HG03280 (cell line): ENCODE measurements around the gene PGLYRP4.

ENCODE experiments used
- ATAC-seq: cut with Tn5 transposase; IDR thresholded peaks from one replicate; pipeline ENCODE4 v1.9.1; 2021; ENCODE audit warnings: mild to moderate bottlenecking, moderate library complexity; ENCODE audit not compliant: unreplicated experiment

PGLYRP4 gene

DNA sequence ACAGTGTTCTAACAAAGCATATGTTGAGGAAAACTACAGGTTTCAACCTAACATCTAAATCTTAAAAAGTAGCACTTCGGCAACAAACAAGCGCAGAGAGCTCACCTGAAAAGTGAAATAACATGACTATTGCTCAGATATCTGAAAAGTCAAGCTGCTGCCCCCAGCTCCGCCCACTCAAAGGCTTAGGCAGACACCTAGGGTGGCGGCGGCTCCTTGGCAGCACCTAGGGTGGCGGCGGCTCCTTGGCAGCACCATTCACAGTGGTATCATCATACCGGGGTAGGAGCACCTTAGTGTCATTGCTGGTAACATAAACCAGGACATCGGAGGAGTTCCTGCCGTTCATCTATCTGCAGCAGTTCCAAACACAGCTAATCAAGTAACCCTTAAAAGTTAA is 30.9 kb upstream of the PGLYRP4 start:
- no peak for ATAC-seq

DNA sequence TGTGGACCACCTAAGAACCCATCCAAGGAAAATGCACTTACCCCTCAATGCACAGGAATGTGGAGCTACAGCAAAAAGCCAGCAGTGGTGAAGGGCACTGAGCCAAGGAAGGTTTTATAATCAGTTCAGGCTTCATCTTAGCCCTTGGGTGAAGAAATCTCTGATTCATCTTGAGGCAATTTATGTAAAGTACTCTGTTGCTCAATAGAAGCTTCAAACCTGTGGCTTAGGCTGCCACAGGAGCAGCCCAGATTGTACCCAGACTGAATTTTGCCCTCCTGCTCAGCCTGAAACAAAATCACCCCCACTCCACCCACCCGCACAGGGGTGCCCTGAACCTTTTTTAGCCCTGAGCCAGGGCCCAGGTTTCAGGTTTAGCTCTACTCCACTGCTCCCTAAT is 26.9 kb upstream of the PGLYRP4 start, which contains the start of gene S100A12:
S100A12 (minus strand) TSS at position 111 of the 400 bp plus-strand sequence. CDS start 1,029 bp downstream, outside the sequence.
- ATAC-seq = no peak

DNA sequence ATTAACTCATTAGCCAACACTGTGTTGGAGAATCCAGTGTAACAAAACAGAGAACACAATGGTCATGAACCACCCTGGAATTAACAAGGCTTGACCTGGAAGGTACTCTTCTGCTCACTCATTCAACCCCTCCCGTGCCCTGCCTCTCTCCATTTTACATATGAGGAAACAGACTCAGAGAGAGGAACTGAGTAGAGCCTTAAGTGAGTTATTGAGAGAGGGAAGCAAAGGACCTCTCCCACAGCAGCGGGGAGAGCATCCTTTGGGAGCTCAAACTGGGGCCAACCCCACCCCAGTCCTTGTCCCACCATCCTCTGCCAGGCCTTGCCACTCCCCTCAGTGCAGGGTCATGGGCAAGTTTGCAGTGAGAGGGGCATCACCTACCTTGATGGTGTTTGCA is 25.4 kb upstream of the PGLYRP4 start:
- ATAC-seq = no peak

DNA sequence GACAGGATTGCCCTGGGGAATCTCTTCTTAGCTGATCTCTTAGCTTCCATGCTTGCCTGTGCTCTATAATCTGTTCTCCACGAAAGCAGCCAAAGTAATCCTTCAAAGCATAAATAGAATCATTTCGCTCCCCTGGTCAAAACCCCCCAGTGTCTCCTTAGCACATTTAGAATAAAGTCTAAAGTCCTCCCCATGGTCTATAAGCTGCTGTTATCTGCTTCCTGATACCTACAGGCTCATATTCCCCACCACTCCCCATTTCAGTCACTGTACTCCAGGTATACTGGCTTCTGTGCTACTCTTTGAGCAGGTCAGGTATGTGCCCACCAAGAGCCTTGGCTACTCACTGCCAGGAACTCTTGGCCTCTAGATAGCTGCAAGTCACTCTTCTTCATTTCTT is 23.9 kb upstream of the PGLYRP4 start:
- ATAC-seq = no peak

DNA sequence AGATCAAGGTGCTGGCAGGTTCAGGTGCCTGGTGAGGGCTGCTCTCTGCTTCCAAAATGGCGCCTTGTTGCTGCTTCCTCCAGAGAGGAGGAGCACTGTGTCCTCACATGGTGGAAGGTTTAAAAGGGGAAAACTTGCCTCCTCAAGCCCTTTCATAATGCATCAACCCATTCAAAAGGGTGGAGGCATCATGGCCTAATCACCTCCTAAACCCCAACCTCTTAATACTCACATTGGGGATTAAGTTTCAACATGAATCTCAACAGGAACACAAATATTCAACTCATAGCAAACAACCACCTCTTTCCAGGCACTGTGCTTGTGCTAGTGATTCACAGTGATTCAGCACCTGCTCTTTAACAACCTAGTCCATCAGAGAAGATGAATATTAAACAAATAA is 22.6 kb upstream of the PGLYRP4 start:
- ATAC-seq = no peak

DNA sequence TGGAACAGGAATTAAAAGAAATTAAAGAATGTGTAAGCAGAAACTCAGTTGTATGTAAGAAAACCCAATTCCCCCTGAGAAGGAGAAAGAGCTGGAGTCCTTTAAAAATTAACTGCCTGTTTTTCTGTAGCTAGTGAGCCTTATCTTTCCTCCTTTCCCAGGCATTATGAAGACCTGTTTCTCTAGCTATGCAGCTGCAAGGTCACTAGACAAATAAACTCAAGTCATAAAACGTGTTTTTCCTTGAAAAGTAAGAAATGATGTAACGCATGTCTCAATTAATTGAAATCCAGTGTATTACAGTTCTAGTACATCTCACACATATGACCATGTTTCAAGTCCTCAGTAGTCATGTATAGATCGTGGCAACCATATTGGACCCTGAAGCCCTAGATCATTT is 21.5 kb upstream of the PGLYRP4 start:
- no peak for ATAC-seq

DNA sequence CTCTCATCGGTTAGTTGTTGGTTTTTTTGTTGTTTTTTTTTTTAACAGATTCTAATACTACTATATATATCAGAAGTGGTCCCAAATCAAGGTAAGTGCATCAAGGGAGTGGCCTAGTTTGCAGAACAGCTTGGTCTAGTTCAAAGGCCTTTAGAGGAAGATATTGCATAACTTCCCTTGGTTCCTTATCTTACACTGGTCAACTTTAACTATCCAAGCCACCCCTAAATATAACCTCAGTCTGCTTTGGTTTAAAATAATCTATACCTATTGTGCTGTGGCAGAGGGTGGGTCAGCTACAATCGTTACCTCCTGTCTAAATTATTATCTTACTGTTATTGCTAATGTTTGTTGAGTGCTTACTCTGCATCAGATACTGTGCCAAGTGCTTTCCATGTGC is 19.9 kb upstream of the PGLYRP4 start:
- ATAC-seq = no peak

DNA sequence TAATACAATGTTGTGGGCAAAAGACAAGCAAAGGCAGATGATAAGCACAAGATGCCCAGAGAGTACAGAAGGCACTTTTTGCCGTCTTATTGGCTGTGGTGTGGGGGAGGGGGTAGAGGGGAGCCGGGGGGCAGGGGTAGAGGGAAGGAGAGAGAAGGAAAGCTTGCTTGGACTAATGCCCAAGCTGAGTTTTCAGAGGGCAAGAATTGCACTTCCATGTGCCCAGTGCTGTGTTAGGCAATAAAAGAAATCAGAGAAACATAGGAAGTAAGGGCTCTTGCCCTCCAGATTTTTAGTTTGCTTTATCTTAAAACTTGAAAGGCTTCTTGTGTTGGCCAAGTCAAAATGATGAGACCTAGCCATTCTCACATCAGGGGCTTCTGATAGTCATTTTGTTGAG is 18.4 kb upstream of the PGLYRP4 start:
- ATAC-seq = no peak

DNA sequence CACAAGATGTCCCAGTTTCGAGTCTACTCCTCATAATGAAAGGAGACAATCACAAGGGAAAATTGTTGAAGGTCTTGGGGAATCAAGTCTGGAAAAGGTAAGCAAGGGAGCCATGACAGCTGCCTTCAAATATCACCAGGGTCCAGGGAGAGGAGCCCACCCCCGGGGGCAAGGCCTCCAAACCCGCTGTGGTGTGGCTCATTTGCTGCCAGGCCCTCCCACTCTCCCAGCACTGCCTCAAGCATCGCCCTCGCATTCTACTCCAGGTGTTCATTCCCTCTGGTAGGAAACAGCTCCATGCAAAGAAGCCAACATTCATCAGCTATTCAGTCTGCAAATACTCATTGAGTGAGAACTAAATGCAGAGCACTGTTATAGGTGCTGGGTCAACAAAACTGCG is 17.6 kb upstream of the PGLYRP4 start:
- ATAC-seq = no peak

DNA sequence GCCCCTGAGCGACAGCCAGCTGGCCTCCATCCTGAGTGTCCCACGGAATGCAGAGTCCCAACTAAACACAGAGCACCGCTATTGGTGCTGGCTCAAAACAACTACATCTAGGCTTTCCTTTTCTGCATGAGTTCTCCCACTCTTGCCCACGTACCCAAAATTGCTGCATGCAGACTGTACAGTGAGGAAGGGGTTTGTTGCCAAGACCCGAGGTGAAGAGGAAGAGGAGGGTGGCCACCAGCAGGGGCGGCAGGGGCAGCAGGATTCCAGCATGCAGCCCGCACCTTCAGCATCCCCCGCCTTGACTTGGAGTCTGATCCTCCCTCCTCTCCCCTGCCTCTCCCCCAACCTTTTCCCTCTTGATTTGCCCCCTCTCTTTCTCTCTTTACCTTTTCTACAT is 17.1 kb upstream of the PGLYRP4 start:
- no peak for ATAC-seq

DNA sequence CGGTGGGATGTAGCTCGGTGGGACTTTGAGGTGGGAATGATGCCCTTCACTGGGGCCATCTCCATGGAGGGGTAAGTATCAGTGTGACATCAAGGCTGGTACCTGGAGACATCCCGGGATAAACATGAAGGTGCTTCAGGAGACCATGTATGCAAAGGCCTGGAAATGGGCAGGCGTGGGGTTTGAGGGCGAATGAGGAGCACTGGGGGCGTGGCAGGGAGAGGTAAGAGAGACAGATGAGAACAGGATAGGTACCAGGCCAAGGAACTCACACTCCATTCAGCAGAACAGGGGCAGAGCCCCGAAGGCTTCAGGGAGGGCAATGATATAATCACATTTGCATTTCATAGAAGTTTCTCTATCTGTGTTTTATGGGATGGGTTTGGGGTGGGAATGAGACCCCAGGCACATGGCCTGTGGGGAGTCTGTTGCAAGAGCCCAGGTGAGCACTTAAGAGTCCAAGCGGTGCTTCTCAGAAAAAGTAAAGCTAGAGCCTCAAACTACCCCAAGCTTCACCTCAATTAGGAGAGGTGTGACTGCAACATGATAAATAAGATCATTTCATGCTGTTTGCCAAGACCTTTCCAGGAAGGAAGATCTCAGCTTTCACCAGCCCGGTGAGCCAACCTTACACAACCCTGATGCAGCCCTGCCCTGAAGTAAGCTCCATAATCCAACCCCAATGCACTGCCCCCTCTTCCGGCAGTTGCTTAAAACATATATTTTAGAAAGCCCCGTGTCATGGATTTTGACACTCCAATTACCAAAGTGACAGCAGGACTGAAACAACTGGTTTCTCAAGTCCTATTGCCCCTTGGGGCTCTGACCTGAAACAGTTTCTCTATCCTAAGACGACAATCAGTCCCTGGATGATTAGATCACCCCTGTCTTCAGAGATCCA is 16.4 kb upstream of the PGLYRP4 start:
- no peak for ATAC-seq

DNA sequence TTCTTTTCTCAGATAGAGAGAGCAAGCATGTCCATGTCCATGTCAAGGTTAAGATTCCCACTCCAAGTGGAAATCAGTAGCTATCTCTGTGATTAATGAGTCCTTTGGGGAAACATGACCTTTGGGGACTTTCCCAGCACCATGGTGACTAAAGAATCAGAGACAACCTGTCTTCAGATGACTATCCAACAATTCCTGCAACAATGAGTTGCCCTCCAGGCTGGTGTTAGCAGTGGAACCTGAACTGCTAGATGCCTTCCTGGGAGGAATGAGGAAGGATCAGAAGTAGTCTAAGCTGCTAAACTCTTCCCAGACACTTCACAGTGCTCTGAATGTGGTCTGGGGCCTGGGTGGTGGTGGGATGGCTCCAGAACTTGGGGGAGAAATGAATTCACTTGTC is 15.5 kb upstream of the PGLYRP4 start:
- ATAC-seq = no peak

DNA sequence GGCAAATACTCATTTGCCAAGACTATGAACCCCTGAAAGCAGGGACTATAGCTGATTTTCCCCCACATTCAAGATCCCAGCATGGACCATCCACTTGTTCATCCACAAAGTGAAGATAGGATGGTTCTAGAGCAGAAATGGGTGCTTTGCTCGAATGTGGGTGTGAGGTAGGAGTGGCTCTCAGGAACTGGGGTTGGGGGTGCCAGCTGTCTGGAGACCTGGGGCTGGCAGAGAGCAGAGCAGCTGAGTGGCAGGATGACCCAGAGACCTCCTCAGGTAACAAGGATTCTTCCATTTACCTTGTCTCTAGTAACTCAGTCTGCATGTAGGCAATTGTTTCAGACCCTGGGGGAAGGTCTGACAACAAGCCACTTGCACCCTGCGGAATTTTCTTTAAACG is 15.0 kb upstream of the PGLYRP4 start:
- no peak for ATAC-seq

DNA sequence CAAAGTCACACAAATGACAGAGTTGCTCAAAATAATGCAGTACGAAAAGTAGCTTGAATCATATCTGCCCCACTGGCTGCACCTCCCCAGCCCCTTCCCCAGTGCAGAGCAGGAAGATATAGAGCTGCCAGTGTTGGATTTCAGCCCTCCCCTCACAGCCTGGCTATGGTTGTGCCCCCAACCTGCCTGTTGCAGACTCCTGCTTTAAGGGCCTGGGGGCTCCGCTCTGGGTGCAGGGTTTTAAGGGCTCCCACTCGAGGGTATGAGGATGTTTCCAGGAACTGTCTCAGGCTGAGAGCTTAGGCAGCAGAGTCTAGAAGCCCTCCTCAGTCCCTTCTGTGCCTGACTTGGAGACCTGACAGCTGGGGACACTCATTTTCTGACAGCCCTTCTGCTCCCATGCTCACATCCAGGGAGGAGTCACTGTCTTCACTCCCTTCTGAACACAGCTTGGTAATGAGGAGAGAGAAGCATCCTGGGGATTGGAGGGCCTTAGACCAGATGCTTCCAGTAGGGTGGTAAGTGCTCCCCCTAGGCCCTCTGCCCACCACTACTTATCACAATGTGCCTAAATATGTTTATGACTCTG is 13.6 kb upstream of the PGLYRP4 start:
- no peak for ATAC-seq

DNA sequence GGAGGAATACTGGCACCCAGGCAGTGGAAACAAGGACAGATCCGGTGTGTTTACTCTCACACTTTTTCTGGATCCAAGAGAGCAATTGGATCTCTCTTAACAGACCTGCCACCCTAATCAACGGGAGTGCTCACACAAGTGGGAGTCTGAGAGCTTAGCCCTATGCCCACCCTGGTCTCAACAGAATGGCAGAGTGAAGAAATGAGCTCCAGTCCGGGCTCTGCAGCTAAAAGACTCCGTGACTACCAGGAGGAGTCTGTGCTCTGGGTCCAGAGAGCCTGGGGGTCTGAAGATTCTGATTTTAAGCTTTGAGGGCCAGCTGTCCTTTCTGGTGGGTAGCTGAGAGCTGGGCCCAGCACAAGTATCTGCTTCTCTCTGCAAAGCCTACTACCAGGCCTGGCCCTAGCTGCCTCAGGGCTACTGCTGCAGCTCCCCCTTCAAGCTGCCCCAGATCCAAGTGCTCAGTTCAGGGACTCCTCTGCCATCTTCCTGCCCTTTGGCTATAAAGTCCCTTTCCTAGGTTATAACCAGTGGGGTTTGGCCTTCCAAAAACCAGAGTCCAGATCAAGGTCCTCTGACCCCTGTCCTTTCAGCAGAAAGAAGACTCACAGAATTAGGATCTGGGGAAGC is 13.0 kb upstream of the PGLYRP4 start:
- ATAC-seq = no peak

DNA sequence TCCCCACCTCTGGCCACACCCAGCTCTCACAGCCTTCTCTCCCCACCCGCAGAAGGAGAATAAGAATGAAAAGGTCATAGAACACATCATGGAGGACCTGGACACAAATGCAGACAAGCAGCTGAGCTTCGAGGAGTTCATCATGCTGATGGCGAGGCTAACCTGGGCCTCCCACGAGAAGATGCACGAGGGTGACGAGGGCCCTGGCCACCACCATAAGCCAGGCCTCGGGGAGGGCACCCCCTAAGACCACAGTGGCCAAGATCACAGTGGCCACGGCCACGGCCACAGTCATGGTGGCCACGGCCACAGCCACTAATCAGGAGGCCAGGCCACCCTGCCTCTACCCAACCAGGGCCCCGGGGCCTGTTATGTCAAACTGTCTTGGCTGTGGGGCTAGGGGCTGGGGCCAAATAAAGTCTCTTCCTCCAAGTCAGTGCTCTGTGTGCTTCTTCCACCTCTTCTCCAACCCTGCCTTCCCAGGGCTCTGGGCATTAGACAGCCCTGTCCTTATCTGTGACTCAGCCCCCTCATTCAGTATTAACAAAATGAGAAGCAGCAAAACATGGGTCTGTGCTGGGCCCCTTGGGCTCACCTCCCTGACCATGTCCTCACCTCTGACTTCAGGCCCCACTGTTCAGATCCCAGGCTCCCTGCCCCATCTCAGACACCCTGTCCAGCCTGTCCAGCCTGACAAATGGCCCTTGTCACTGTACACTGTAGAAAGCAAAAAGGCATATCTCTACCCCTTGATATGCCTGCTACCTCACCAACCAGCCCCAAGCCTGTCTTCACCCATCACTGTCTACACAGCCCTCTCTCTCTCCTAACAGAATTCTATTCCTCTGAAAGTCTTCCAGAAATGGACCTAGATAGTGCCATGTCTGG is 12.2 kb upstream of the PGLYRP4 start:
- no peak for ATAC-seq

DNA sequence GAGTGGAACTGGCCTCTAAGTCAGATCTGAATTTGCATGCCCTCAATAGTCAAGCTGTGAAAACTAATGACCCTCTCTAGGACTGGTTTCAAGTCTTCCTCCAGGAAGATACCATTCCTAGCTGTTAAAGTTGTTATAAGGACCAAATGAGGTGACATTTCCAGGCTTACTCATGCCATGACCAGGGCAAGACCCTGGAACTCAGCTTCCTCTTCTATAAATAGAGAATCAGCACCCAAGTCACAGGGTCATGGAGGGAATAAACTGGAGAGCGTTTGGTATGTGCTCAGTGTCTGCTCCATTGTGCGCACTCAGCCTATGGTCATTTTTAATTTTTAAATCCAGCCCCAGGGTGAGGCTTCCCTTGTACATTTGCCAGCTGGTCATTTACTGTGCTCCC is 11.5 kb upstream of the PGLYRP4 start:
- no peak for ATAC-seq

DNA sequence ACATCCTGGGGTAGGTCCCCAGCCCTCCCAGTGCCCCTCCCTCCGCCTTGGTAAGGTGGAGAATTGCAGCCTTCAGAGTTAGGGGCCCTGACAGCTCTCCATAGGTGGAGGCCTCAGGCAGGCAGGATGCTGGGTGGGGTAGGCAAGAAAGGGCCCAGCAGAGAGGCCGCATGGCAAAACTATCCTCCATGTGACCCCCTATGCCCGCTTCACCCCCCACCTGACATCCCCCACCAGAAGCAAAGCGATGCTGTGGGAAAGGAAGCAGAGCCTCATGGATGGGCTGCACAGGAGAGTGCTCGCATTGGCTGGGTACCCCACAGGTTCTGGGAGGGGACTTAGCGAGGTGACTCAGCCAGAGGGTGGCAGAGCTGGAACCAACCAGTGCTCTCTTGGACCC is 10.6 kb upstream of the PGLYRP4 start:
- ATAC-seq = no peak

DNA sequence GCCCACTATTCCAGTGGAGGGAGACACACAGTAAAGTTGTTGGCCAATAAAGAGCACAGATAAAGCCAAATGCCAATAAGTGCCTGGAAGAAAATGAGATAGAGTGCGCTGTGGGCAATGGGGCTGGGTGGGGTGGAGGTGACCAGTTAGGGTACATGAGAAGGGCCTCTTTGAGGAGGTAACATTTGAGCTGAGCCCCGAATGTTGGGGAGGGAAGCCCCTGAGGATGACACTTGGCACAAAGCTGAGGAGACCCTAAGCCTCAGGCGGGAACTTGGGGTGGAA is 10.0 kb upstream of the PGLYRP4 start:
- ATAC-seq = no peak

DNA sequence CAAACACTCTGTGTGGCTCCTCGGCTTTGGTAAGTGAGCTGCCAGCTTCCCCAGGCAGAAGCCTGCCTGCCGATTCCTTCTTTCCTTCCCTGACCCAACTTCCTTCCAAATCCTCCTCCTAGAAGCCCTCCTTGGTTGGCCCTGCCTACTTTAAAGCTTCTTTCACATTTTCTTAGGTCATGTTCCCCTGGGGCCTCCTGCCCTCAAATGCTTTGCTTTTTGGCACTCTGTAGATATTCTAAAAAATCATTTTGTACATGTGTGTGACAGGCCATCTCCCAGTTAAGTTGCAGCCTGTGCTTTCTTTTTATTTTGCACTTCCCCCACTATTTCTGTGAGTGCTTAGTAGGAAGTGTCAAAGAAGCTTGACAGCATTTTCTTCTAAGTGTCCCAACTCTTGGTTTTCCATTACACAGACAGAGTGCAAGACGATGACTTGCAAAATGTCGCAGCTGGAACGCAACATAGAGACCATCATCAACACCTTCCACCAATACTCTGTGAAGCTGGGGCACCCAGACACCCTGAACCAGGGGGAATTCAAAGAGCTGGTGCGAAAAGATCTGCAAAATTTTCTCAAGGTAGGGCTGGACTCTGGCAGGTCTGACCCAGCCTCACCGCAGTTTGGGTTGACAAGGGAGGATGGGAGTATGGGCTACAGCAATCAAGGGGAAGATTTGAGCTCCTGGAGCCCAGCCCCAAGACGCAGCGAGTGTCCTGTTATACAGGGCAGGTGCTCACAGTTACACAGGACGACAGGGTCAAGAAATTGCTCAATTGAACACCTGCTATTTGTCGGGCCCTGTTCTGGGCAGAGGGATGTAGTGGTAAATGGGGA is 9.4 kb upstream of the PGLYRP4 start, which contains the start of gene S100A9:
S100A9 (plus strand) TSS at position 2 of the 838 bp plus-strand sequence; CDS start at position 432, 430 bp downstream.
- no peak for ATAC-seq
